HCT116 (cell line): Measurements from ENCODE around the gene RFTN1. TPM values are rescaled to one million over a fixed set of nuclear protein-coding genes. Genes with fewer than 3 reads are reported as not detected.

Source experiments
- ATAC-seq: fragments of 200-7000 bp; cut with Tn5 transposase; 2 replicates; pipeline ENCODE4 v1.9.1; 2020; ENCODE audit warnings: mild to moderate bottlenecking, moderate library complexity
- BruUV-seq: library from RNA; stranded (reverse); fragments of 400-500 nt; replicated peaks from 2 replicates; lab custom pipeline; 2021; lab: Mats Ljungman, UMichigan
- CTCF ChIA-PET: fragments of 300-600 bp; sonication (Branson Sonifier 250); formaldehyde crosslinking; loops from one replicate; lab custom pipeline; 2021; ENCODE audit warnings: antibody characterized with exemption; lab: Charles Lee
- POLR2A ChIA-PET: fragments of 300-600, 350-600 bp; sonication (Branson Sonifier 250); formaldehyde crosslinking; loops from one replicate; lab custom pipeline; 2021; ENCODE audit warnings: antibody characterized with exemption; lab: Charles Lee
- RAD21 ChIA-PET, 2 experiments: fragments of 300-600 bp; sonication (Branson Sonifier 250); formaldehyde crosslinking; loops; one replicate each; lab custom pipeline; 2023; ENCODE audit warnings: low total read pairs in 2 of 2; ENCODE audit not compliant: uncharacterized antibody in 2 of 2, unreplicated experiment in 2 of 2, low non-redundant PET in 1 of 2; lab: Charles Lee
- DNase-seq: peaks from one replicate; pipeline ENCODE4 v3.0.0-alpha.2; 2010; ENCODE audit warnings: low read depth, low spot score
- H2AFZ ChIP-seq: fragments of 200-600 bp; shearing (Covaris generic), sonication (generic); 2 replicates; pipeline ENCODE4 v1.6.1; 2017; ENCODE audit warnings: low read depth, mixed run types, mixed read lengths, antibody characterized with exemption, low read length; ENCODE audit not compliant: poor library complexity, severe bottlenecking
- H3K27ac ChIP-seq: 2 replicates; pipeline ENCODE4 v1.5.1; 2012; ENCODE audit warnings: low read depth, low read length
- H3K27me3 ChIP-seq: fragments of 200-600 bp; sonication (generic); 2 replicates; pipeline ENCODE4 v1.6.1; 2016; ENCODE audit warnings: mixed run types, low read length, mixed read lengths; ENCODE audit not compliant: insufficient read depth
- H3K36me3 ChIP-seq, 2 experiments: fragments of 200-500 bp in 1 of 2; fragments of 200-600 bp in 1 of 2; sonication (Bioruptor generic) in 1 of 2; sonication (generic) in 1 of 2; 2 replicates each; pipeline versions ENCODE4 v1.5.1 to v1.6.1; 2014 to 2016; ENCODE audit warnings: low read length in 2 of 2, inconsistent platforms in 1 of 2, mixed read lengths in 1 of 2, mixed run types in 1 of 2; ENCODE audit not compliant: insufficient read depth in 2 of 2, control insufficient read depth in 1 of 2
- H3K4me1 ChIP-seq, 2 experiments: fragments of 200-600 bp in 1 of 2; sonication (generic) in 1 of 2; 2 replicates each; pipeline versions ENCODE4 v1.5.1 to v1.6.1; 2012 to 2017; ENCODE audit warnings: low read length in 2 of 2, inconsistent platforms in 1 of 2, mild to moderate bottlenecking in 1 of 2, mixed read lengths in 1 of 2, mixed run types in 1 of 2, moderate library complexity in 1 of 2; ENCODE audit not compliant: insufficient read depth in 2 of 2, control insufficient read depth in 1 of 2
- H3K4me2 ChIP-seq: fragments of 200-600 bp; sonication (generic); 2 replicates; pipeline ENCODE4 v1.6.1; 2017; ENCODE audit warnings: mixed run types, low read length, mixed read lengths
- H3K4me3 ChIP-seq, 2 experiments: fragments of 200-600 bp in 1 of 2; sonication (generic) in 1 of 2; replicated peaks in 1 of 2; 2 replicates each; pipeline ENCODE4 v1.5.1; 2011 to 2016; ENCODE audit warnings: low read length in 2 of 2, control low read depth in 1 of 2, low read depth in 1 of 2, mild to moderate bottlenecking in 1 of 2, mixed read lengths in 1 of 2, mixed run types in 1 of 2
- H3K79me2 ChIP-seq: fragments of 200-600 bp; sonication (generic); 2 replicates; pipeline ENCODE4 v1.6.1; 2017; ENCODE audit warnings: mild to moderate bottlenecking, mixed run types, low read length, moderate library complexity, mixed read lengths; ENCODE audit not compliant: insufficient read depth
- H3K9ac ChIP-seq: fragments of 200-600 bp; sonication (generic); 2 replicates; pipeline ENCODE4 v1.6.1; 2016; ENCODE audit warnings: low read length, mixed read lengths
- H3K9me2 ChIP-seq: fragments of 200-600 bp; sonication (generic), shearing (Covaris generic); 2 replicates; pipeline ENCODE4 v1.6.1; 2017; ENCODE audit warnings: mixed run types, mild to moderate bottlenecking, moderate library complexity; ENCODE audit not compliant: insufficient read depth
- H3K9me3 ChIP-seq, 2 experiments: fragments of 200-500 bp in 1 of 2; fragments of 200-600 bp in 1 of 2; sonication (Bioruptor generic) in 1 of 2; sonication (generic) in 1 of 2; 2 replicates each; pipeline ENCODE4 v1.6.1; 2014 to 2017; ENCODE audit warnings: low read length in 2 of 2, mixed read lengths in 2 of 2, inconsistent platforms in 1 of 2, low read depth in 1 of 2, mild to moderate bottlenecking in 1 of 2, mixed run types in 1 of 2, moderate library complexity in 1 of 2; ENCODE audit not compliant: control insufficient read depth in 1 of 2, insufficient read depth in 1 of 2
- H4K20me1 ChIP-seq: fragments of 200-600 bp; sonication (generic), shearing (Covaris generic); 2 replicates; pipeline ENCODE4 v1.6.1; 2017; ENCODE audit warnings: mixed run types, mild to moderate bottlenecking, moderate library complexity; ENCODE audit not compliant: insufficient read depth
- ATF3 ChIP-seq: IDR thresholded peaks from 2 replicates; pipeline ENCODE4 v1.6.1; 2012
- CEBPB ChIP-seq: IDR thresholded peaks from 2 replicates; pipeline ENCODE4 v1.6.1; 2012; ENCODE audit warnings: low read depth
- ELF1 ChIP-seq: IDR thresholded peaks from 2 replicates; pipeline ENCODE4 v1.6.1; 2012; ENCODE audit warnings: low read depth, borderline replicate concordance
- EZH2 ChIP-seq: fragments of 200-600 bp; sonication (generic); IDR thresholded peaks from 2 replicates; pipeline ENCODE4 v1.6.1; 2017; ENCODE audit warnings: antibody characterized with exemption, mixed run types
- JUND ChIP-seq: IDR thresholded peaks from 2 replicates; pipeline ENCODE4 v1.6.1; 2012
- REST ChIP-seq: IDR thresholded peaks from 2 replicates; pipeline ENCODE4 v1.6.1; 2012; ENCODE audit warnings: low read depth
- SP1 ChIP-seq: IDR thresholded peaks from 2 replicates; pipeline ENCODE4 v1.6.1; 2012; ENCODE audit warnings: low read depth
- SRF ChIP-seq: IDR thresholded peaks from 2 replicates; pipeline ENCODE4 v1.6.1; 2012; ENCODE audit warnings: low read depth
- TCF7L2 ChIP-seq: IDR thresholded peaks from 2 replicates; pipeline ENCODE4 v1.7.0; 2011; ENCODE audit warnings: borderline replicate concordance, inconsistent platforms; ENCODE audit not compliant: insufficient read depth, insufficient read length; ENCODE audit errors: extremely low read depth
- ZBTB33 ChIP-seq: IDR thresholded peaks from 2 replicates; pipeline ENCODE4 v1.6.1; 2011; ENCODE audit warnings: mild to moderate bottlenecking, low read length, moderate library complexity; ENCODE audit not compliant: insufficient replicate concordance; ENCODE audit errors: extremely low read depth
- ZFX ChIP-seq: fragments of 450-650 bp; IDR thresholded peaks from 2 replicates; pipeline ENCODE4 v1.6.1; 2017
- intact Hi-C: fragments of 100-400 bp; cut with micrococcal nuclease; formaldehyde crosslinking; loops from 2 replicates; pipeline ENCODE4 v1.10.0; 2022
- total RNA-seq: library from RNA; stranded (reverse); gene quantifications from one replicate; pipeline ENCODE4 v1.2.1, GENCODE V29; 2021; ENCODE audit not compliant: unreplicated experiment

The RFTN1 gene
- total RNA-seq, 1 experiment from 2014 or later = 3.9 TPM

GRCh38 chr3:16326724-16327349 is 186.7 kb downstream of the RFTN1 start (continued):
- TF ChIP-seq REST (no peak), ZFX (no peak)
- TF ChIP-seq, all 23 proteins: peak for 0

- no peaks in the 10 kb centered on the region for H3K9me3 ChIP-seq
- H2AFZ ChIP-seq = no peak overlapping the region
- no peaks in the 10 kb centered on the region for H3K27me3 ChIP-seq
- ChIA-PET POLR2A (no interaction called here), RAD21 (no interaction called here), CTCF (no interaction called here)
- DNase-seq (no peak), ATAC-seq (no peak)
- no peaks in the 10 kb centered on the region for H3K79me2 ChIP-seq
- H3K4me2 ChIP-seq = no peak overlapping the region
- no peak for TF ChIP-seq ZBTB33
- no peak for TF ChIP-seq SP1
- TF ChIP-seq EZH2 = no peak
- TF ChIP-seq TCF7L2 = no peak
- TF ChIP-seq ZFX = no peak
- no peak for TF ChIP-seq ELF1
- TF ChIP-seq CEBPB = no peak
- no peak for TF ChIP-seq ATF3
- no peak for TF ChIP-seq JUND
- no peak for TF ChIP-seq SRF
- H3K9ac ChIP-seq = no peak overlapping the region
- intact Hi-C loops = no loop called here
- no peaks in the 10 kb centered on the region for H3K4me1 ChIP-seq
- no peak overlapping the region for H3K27ac ChIP-seq
- H3K36me3 ChIP-seq = no peaks in the 10 kb centered on the region
- no peaks in the 10 kb centered on the region for H3K9me2 ChIP-seq
- BruUV-seq = no TSS peak
- no peak overlapping the region for H3K4me3 ChIP-seq
- no peaks in the 10 kb centered on the region for H4K20me1 ChIP-seq
Measured at GRCh38 chr3:16325850-16326249, 187.6 kb downstream of the RFTN1 start.
